Fibroblast of pulmonary artery (primary cell): ENCODE data around the gene GPR78.

Experiments used
- DNase-seq: peaks from one replicate; pipeline ENCODE4 v3.0.0-alpha.2; 2010; ENCODE audit warnings: low read depth
- H3K4me3 ChIP-seq: replicated peaks from 2 replicates; pipeline ENCODE4 v1.5.1; 2011; ENCODE audit warnings: low read depth, mild to moderate bottlenecking, control low read depth, low read length, moderate library complexity
- TF ChIP-seq, protein P1 (sequence below): IDR thresholded peaks from 2 replicates; pipeline ENCODE4 v1.5.1; 2011; ENCODE audit warnings: mild to moderate bottlenecking, control low read depth, low read length, inconsistent platforms; ENCODE audit errors: missing control alignments

GPR78 gene

GRCh38 chr4:8557151-8558076 lies 22.8 kb upstream of the GPR78 start:
- TF ChIP-seq, protein P1, sequence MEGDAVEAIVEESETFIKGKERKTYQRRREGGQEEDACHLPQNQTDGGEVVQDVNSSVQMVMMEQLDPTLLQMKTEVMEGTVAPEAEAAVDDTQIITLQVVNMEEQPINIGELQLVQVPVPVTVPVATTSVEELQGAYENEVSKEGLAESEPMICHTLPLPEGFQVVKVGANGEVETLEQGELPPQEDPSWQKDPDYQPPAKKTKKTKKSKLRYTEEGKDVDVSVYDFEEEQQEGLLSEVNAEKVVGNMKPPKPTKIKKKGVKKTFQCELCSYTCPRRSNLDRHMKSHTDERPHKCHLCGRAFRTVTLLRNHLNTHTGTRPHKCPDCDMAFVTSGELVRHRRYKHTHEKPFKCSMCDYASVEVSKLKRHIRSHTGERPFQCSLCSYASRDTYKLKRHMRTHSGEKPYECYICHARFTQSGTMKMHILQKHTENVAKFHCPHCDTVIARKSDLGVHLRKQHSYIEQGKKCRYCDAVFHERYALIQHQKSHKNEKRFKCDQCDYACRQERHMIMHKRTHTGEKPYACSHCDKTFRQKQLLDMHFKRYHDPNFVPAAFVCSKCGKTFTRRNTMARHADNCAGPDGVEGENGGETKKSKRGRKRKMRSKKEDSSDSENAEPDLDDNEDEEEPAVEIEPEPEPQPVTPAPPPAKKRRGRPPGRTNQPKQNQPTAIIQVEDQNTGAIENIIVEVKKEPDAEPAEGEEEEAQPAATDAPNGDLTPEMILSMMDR = no peak
- DNase-seq = no peak
- H3K4me3 ChIP-seq = no peak overlapping the region

DNA sequence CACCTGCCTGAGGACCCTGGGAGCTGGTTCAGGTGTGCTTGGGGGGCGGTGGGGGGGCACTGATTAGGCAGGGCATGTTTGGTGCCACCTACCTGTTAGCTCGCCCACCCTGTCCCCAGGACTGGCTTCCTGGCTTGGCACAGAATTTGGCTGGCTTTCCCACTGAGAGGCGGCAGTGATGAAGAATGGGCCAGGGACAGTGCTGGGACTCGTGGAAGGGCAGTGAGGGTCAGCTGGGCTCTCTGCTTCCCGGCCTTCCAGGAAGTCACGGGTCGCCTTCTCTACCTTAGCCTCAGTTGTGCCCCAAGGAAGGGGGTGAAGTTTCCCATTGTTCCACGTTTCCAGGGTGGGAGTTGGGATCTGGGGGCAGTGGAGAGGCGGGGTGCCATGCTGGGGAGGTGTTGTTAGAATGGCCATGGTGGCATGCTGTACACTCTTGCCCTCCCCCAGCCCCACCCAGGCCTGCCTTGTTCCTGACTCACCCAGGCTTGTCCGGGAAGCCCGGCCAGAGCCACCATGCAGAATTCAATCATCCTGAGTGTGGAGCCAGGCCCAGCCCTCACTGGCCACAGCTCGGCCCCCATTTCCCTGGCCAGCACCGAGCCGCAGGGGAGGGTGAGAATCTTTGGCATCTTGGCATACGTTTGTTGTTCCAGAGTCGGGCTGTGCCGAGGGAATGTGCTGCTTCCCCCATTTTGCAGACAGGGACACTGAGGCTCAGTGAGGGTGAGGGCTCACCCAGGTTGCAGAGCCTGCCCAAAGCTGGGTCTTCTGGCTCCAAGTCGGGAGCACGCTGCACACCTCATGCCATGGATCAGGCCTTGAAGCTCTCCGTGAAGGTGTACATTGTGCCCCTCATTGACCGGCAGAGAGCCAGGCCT lies 21.9 kb upstream of the GPR78 start:
- TF ChIP-seq, protein P1 = no peak
- H3K4me3 ChIP-seq = no peak overlapping the region
- no peak for DNase-seq

GRCh38 chr4:8559011-8559410 lies 21.2 kb upstream of the GPR78 start:
- no peak for DNase-seq
- TF ChIP-seq, protein P1 = no peak
- H3K4me3 ChIP-seq = no peak overlapping the region

- TF ChIP-seq, protein P1 = no peak
- no peak overlapping the region for H3K4me3 ChIP-seq
- no peak for DNase-seq
These were observed 20.5 kb upstream of the GPR78 start for GRCh38 chr4:8559524-8560264.

DNA sequence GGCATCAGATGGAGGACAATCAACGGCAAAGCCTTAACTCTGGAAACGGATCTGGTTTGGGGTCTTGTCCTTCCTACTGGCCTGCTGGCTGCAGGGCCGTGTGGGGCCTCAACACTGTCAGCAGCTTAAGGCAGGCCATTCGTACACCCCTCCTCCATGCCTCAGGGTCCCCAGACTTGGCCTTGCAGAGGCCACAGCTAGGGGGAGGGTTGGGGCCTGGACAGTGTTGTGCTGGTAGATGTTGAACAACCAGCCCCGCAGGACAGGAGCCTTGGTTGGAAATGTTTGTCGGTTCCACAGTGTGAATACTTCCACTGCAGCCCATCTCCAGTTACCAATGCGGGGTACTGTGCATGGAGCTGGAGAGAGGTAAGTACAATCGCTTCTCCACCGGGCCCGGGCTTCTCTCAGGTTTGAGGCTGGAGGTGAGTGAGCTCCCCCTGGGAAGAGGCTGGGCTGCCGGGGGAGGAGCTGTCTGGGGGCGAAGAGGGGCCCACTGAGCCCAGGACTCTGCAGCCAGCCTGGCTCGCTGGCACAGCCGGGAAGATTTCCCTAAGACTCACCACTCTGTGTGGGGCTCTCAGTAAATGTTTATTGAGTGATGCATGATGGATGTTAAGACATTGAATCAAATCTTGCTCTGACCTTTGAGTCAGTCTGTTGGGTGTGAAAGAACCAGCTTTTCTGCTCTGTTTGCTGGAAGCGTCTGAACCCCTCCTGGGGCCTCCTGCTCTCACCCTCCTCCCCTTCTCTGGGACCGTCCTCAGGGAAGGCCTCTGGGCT lies 19.7 kb upstream of the GPR78 start:
- TF ChIP-seq, protein P1 = no peak
- H3K4me3 ChIP-seq = no peak overlapping the region
- DNase-seq = no peak

GRCh38 chr4:8564595-8564994 lies 15.6 kb upstream of the GPR78 start:
- no peak overlapping the region for H3K4me3 ChIP-seq

More at GRCh38 chr4:8564595-8564994, 15.6 kb upstream of the GPR78 start:
- no peak for DNase-seq
- TF ChIP-seq, protein P1 = no peak
